Brain microvascular endothelial cell (primary cell): Measurements from ENCODE around the gene ZNF76.
A peak's percentile ranks its signal among the peaks of the same experiment; 100 is the strongest.

Experiments used
- DNase-seq: peaks from one replicate; pipeline ENCODE4 v3.0.0-alpha.2; 2020
- H3K27ac ChIP-seq: fragments of 250-450 bp; sonication (Bioruptor Pico); 2 replicates; pipeline ENCODE4 v1.5.1; 2020; ENCODE audit warnings: mild to moderate bottlenecking, moderate library complexity
- H3K27me3 ChIP-seq: fragments of 250-450 bp; sonication (Bioruptor Pico); replicated peaks from 2 replicates; pipeline ENCODE4 v1.5.1; 2020; ENCODE audit warnings: mild to moderate bottlenecking
- H3K36me3 ChIP-seq: fragments of 250-450 bp; sonication (Bioruptor Pico); replicated peaks from 2 replicates; pipeline ENCODE4 v1.5.1; 2020; ENCODE audit warnings: mild to moderate bottlenecking
- H3K4me3 ChIP-seq: 2 replicates; pipeline ENCODE4 v1.5.1; 2011; ENCODE audit warnings: low read depth, mild to moderate bottlenecking, control low read depth, low read length, moderate library complexity
- CTCF ChIP-seq: IDR thresholded peaks from 2 replicates; pipeline ENCODE4 v1.5.1; 2011; ENCODE audit warnings: low read depth, mild to moderate bottlenecking, moderate library complexity, low read length, control low read depth, inconsistent platforms; ENCODE audit errors: missing control alignments
- in situ Hi-C: cut with HindIII; loops from 2 replicates; pipeline ENCODE4 v1.10.0; 2017; ENCODE audit warnings: low sequenced_read_pairs, low pct_ligation_motif_present

Gene ZNF76

GRCh38 chr6:35244551-35244950 is 15.0 kb upstream of the ZNF76 start:
- in situ Hi-C loops: loop anchor here (25.0 kb wide), 2 partner anchors 107 to 257 kb away; partner anchors contain the start of gene TCP11
- Histone ChIP-seq H3K27me3 (no peaks in the 10 kb centered on the region), H3K27ac (no peak overlapping the region), H3K36me3 (peaks cover 14% of the 10 kb centered on the region), H3K4me3 (no peak overlapping the region)
- DNase-seq: no peak
- no peak for TF ChIP-seq CTCF

GRCh38 chr6:35247642-35248231 is 11.8 kb upstream of the ZNF76 start:
- H3K36me3 ChIP-seq: peaks cover 9% of the 10 kb centered on the region
- H3K27ac ChIP-seq: no peak overlapping the region
- no peak overlapping the region for H3K4me3 ChIP-seq
- in situ Hi-C loops: loop anchor here (25.0 kb wide), 2 partner anchors 110 to 260 kb away; partner anchors contain the start of gene TCP11
- no peak for TF ChIP-seq CTCF
- H3K27me3 ChIP-seq: no peaks in the 10 kb centered on the region
- DNase-seq: no peak

- no peak for TF ChIP-seq CTCF
- Histone ChIP-seq H3K36me3 (peaks cover 9% of the 10 kb centered on the region), H3K4me3 (no peak overlapping the region), H3K27ac (no peak overlapping the region), H3K27me3 (no peaks in the 10 kb centered on the region)
- in situ Hi-C loops: loop anchor here (25.0 kb wide), 2 partner anchors 111 to 261 kb away; partner anchors contain the start of gene TCP11
- peak; percentile 19 for DNase-seq
Measured at GRCh38 chr6:35248300-35248699, 11.2 kb upstream of the ZNF76 start.

- no peak overlapping the region for H3K27ac ChIP-seq
Measured at GRCh38 chr6:35248965-35249364, 10.6 kb upstream of the ZNF76 start.

GRCh38 chr6:35251949-35252348 is 7.6 kb upstream of the ZNF76 start:
- Histone ChIP-seq H3K27ac (no peak overlapping the region), H3K27me3 (no peaks in the 10 kb centered on the region), H3K4me3 (no peak overlapping the region), H3K36me3 (no peaks in the 10 kb centered on the region)
- TF ChIP-seq CTCF: no peak
- no peak for DNase-seq
- in situ Hi-C loops: no loop called here

More at GRCh38 chr6:35248965-35249364, 10.6 kb upstream of the ZNF76 start:
- peaks cover 7% of the 10 kb centered on the region for H3K36me3 ChIP-seq
- no peaks in the 10 kb centered on the region for H3K27me3 ChIP-seq
- in situ Hi-C loops: loop anchor here (25.0 kb wide), 2 partner anchors 112 to 262 kb away; partner anchors contain the start of gene TCP11
- H3K4me3 ChIP-seq: no peak overlapping the region
- TF ChIP-seq CTCF: no peak
- no peak for DNase-seq

GRCh38 chr6:35253249-35253648 is 6.3 kb upstream of the ZNF76 start:
- no peak for TF ChIP-seq CTCF
- Histone ChIP-seq H3K36me3 (no peaks in the 10 kb centered on the region), H3K27me3 (no peaks in the 10 kb centered on the region), H3K4me3 (no peak overlapping the region), H3K27ac (no peak overlapping the region)
- DNase-seq: no peak
- in situ Hi-C loops: no loop called here
